ENCODE results near the gene DEPDC1B.
"Not testable (repeated sequence)": the region's sequence is repeated elsewhere in the genome, so short reads cannot be mapped to it uniquely, and the experiment has no call there.

Gene DEPDC1B

GRCh38 chr5:60715201-60715928, 15.4 kb upstream of the DEPDC1B start:
- peaks cover 56 to 66% of the 10 kb centered on the region in 2 donors for H3K27me3 Mint-ChIP-seq
- not testable (repeated sequence) for H3K36me3 Mint-ChIP-seq (ENCODE audit: insufficient read depth); H3K9me3 Mint-ChIP-seq; DNase-seq; H3K4me1 Mint-ChIP-seq (ENCODE audit: low read depth in 2 of 2); H3K4me3 Mint-ChIP-seq; H3K27ac Mint-ChIP-seq; ATAC-seq (replicated peaks)

GRCh38 chr5:60712950-60713349, 13.0 kb upstream of the DEPDC1B start:
- H3K36me3 Mint-ChIP-seq (ENCODE audit: insufficient read depth), result no peaks in the 10 kb centered on the region
- DNase-seq (no peak), ATAC-seq (replicated peaks) (no peak)
- H3K4me1 Mint-ChIP-seq (ENCODE audit: low read depth in 2 of 2), result no peaks in the 10 kb centered on the region
- H3K27me3 Mint-ChIP-seq, result peaks cover 41 to 61% of the 10 kb centered on the region in 2 donors
- H3K27ac Mint-ChIP-seq, result no peak overlapping the region
- H3K4me3 Mint-ChIP-seq, result no peak overlapping the region
- peaks cover 2 to 6% of the 10 kb centered on the region in 2 donors for H3K9me3 Mint-ChIP-seq

GRCh38 chr5:60711892-60712291, 11.9 kb upstream of the DEPDC1B start:
- H3K9me3 Mint-ChIP-seq; H3K4me1 Mint-ChIP-seq (ENCODE audit: low read depth in 2 of 2): not testable (repeated sequence)
- H3K27me3 Mint-ChIP-seq, result peaks cover 33 to 52% of the 10 kb centered on the region in 2 donors

GRCh38 chr5:60710362-60710761, 10.4 kb upstream of the DEPDC1B start:
- no peak overlapping the region for H3K4me3 Mint-ChIP-seq
- peaks cover 27 to 40% of the 10 kb centered on the region in 2 donors for H3K27me3 Mint-ChIP-seq
- ATAC-seq (replicated peaks), result no peak
- DNase-seq, result no peak
- H3K4me1 Mint-ChIP-seq (ENCODE audit: low read depth in 2 of 2), result no peaks in the 10 kb centered on the region
- no peaks in the 10 kb centered on the region for H3K36me3 Mint-ChIP-seq (ENCODE audit: insufficient read depth)
- peaks cover 2 to 6% of the 10 kb centered on the region in 2 donors for H3K9me3 Mint-ChIP-seq
- no peak overlapping the region for H3K27ac Mint-ChIP-seq

More at GRCh38 chr5:60711892-60712291, 11.9 kb upstream of the DEPDC1B start:
- H3K36me3 Mint-ChIP-seq (ENCODE audit: insufficient read depth); H3K27ac Mint-ChIP-seq; DNase-seq; H3K4me3 Mint-ChIP-seq; ATAC-seq (replicated peaks): not testable (repeated sequence)

- Mint-ChIP-seq H3K9me3 (no peaks in the 10 kb centered on the region), H3K36me3 (ENCODE audit: insufficient read depth) (peaks cover 2% of the 10 kb centered on the region), H3K4me1 (ENCODE audit: low read depth in 2 of 2) (peaks cover 6 to 7% of the 10 kb centered on the region in 2 donors), H3K27ac (no peak overlapping the region), H3K4me3 (no peak overlapping the region), H3K27me3 (peaks cover 0 to 4% of the 10 kb centered on the region in 2 donors)
- DNase-seq (no peak), ATAC-seq (replicated peaks) (no peak)
Measured at GRCh38 chr5:60705144-60705543, 5.2 kb upstream of the DEPDC1B start.

GRCh38 chr5:60703944-60704343, 4.0 kb upstream of the DEPDC1B start:
- peaks cover 6 to 10% of the 10 kb centered on the region in 2 donors for H3K4me1 Mint-ChIP-seq (ENCODE audit: low read depth in 2 of 2)
- no peaks in the 10 kb centered on the region for H3K9me3 Mint-ChIP-seq
- no peak overlapping the region for H3K27ac Mint-ChIP-seq
- DNase-seq (no peak), ATAC-seq (replicated peaks) (no peak)
- no peaks in the 10 kb centered on the region for H3K27me3 Mint-ChIP-seq
- peaks cover 6% of the 10 kb centered on the region for H3K36me3 Mint-ChIP-seq (ENCODE audit: insufficient read depth)
- no peak overlapping the region for H3K4me3 Mint-ChIP-seq

GRCh38 chr5:60701321-60701968, 1.5 kb upstream of the DEPDC1B start:
- H3K9me3 Mint-ChIP-seq, result no peaks in the 10 kb centered on the region
- no peak for ATAC-seq (replicated peaks)
- peaks cover 8% of the 10 kb centered on the region for H3K36me3 Mint-ChIP-seq (ENCODE audit: insufficient read depth)
- no peak for DNase-seq
- H3K4me1 Mint-ChIP-seq (ENCODE audit: low read depth in 2 of 2), result peaks cover 10 to 12% of the 10 kb centered on the region in 2 donors
- no peak overlapping the region for H3K4me3 Mint-ChIP-seq
- no peak overlapping the region for H3K27ac Mint-ChIP-seq
- H3K27me3 Mint-ChIP-seq, result no peaks in the 10 kb centered on the region

GRCh38 chr5:60700416-60700757, 421 bp upstream of the DEPDC1B start:
- H3K27ac Mint-ChIP-seq, result peak overlapping the region; percentile 78 to 86
- ATAC-seq (replicated peaks) (peak; percentile 18), DNase-seq (no peak)
- no peaks in the 10 kb centered on the region for H3K27me3 Mint-ChIP-seq
- no peaks in the 10 kb centered on the region for H3K9me3 Mint-ChIP-seq
- peaks cover 8% of the 10 kb centered on the region for H3K36me3 Mint-ChIP-seq (ENCODE audit: insufficient read depth)
- peaks cover 10 to 12% of the 10 kb centered on the region in 2 donors for H3K4me1 Mint-ChIP-seq (ENCODE audit: low read depth in 2 of 2)
- peak overlapping the region; percentile 89 to 95 for H3K4me3 Mint-ChIP-seq

- H3K4me3 Mint-ChIP-seq, result peak overlapping the region; percentile 89 to 95
- H3K27me3 Mint-ChIP-seq, result no peaks in the 10 kb centered on the region
- no peaks in the 10 kb centered on the region for H3K9me3 Mint-ChIP-seq
- H3K36me3 Mint-ChIP-seq (ENCODE audit: insufficient read depth), result peaks cover 8% of the 10 kb centered on the region
- peaks cover 10 to 12% of the 10 kb centered on the region in 2 donors for H3K4me1 Mint-ChIP-seq (ENCODE audit: low read depth in 2 of 2)
- H3K27ac Mint-ChIP-seq, result peak overlapping the region; percentile 78 to 86
- ATAC-seq (replicated peaks), result no peak
- DNase-seq, result no peak
Measured at GRCh38 chr5:60699288-60699608, 718 bp downstream of the DEPDC1B start.

- Mint-ChIP-seq H3K36me3 (ENCODE audit: insufficient read depth) (peaks cover 8% of the 10 kb centered on the region), H3K27ac (no peak overlapping the region), H3K4me3 (peak overlapping the region in 1 of 2 donors; percentile 89), H3K9me3 (no peaks in the 10 kb centered on the region), H3K27me3 (no peaks in the 10 kb centered on the region), H3K4me1 (ENCODE audit: low read depth in 2 of 2) (peaks cover 10 to 12% of the 10 kb centered on the region in 2 donors)
- DNase-seq (no peak), ATAC-seq (replicated peaks) (no peak)
Measured at GRCh38 chr5:60698336-60698735, 1.6 kb downstream of the DEPDC1B start.

- H3K4me3 Mint-ChIP-seq, result no peak overlapping the region
- ATAC-seq (replicated peaks) (no peak), DNase-seq (no peak)
- H3K27ac Mint-ChIP-seq, result no peak overlapping the region
- H3K27me3 Mint-ChIP-seq, result no peaks in the 10 kb centered on the region
- no peaks in the 10 kb centered on the region for H3K36me3 Mint-ChIP-seq (ENCODE audit: insufficient read depth)
- no peaks in the 10 kb centered on the region for H3K4me1 Mint-ChIP-seq (ENCODE audit: low read depth in 2 of 2)
- no peaks in the 10 kb centered on the region for H3K9me3 Mint-ChIP-seq
Measured at GRCh38 chr5:60690326-60690725, 9.6 kb downstream of the DEPDC1B start.

GRCh38 chr5:60688980-60689379, 11.0 kb downstream of the DEPDC1B start:
- Mint-ChIP-seq H3K9me3 (no peaks in the 10 kb centered on the region), H3K27ac (no peak overlapping the region)

GRCh38 chr5:60687927-60688720, 11.8 kb downstream of the DEPDC1B start:
- no peaks in the 10 kb centered on the region for H3K9me3 Mint-ChIP-seq
- no peaks in the 10 kb centered on the region for H3K36me3 Mint-ChIP-seq (ENCODE audit: insufficient read depth)
- H3K4me3 Mint-ChIP-seq, result no peak overlapping the region
- H3K27ac Mint-ChIP-seq, result peak overlapping the region in 1 of 2 donors; percentile 45
- DNase-seq (no peak), ATAC-seq (replicated peaks) (peak; percentile 88)
- H3K4me1 Mint-ChIP-seq (ENCODE audit: low read depth in 2 of 2), result no peaks in the 10 kb centered on the region
- H3K27me3 Mint-ChIP-seq, result no peaks in the 10 kb centered on the region

More at GRCh38 chr5:60688980-60689379, 11.0 kb downstream of the DEPDC1B start:
- no peaks in the 10 kb centered on the region for H3K36me3 Mint-ChIP-seq (ENCODE audit: insufficient read depth)
- no peak overlapping the region for H3K4me3 Mint-ChIP-seq
- DNase-seq (no peak), ATAC-seq (replicated peaks) (no peak)
- no peaks in the 10 kb centered on the region for H3K27me3 Mint-ChIP-seq
- no peaks in the 10 kb centered on the region for H3K4me1 Mint-ChIP-seq (ENCODE audit: low read depth in 2 of 2)
